GM12865 (cell line): ENCODE data around the gene NRCAM.

Experiments
- DNase-seq: peaks from one replicate; pipeline ENCODE4 v3.0.0; 2010; ENCODE audit warnings: low read depth
- H3K4me3 ChIP-seq: 2 replicates; pipeline ENCODE4 v1.5.1; 2011; ENCODE audit warnings: mild to moderate bottlenecking, low read depth, low read length, control low read depth
- CTCF ChIP-seq: IDR thresholded peaks from 2 replicates; pipeline ENCODE4 v1.5.1; 2011; ENCODE audit warnings: low read length, control low read depth, low read depth, inconsistent platforms; ENCODE audit not compliant: insufficient read depth; ENCODE audit errors: missing control alignments

NRCAM gene

GRCh38 chr7:108291791-108292440 lies 164.3 kb downstream of the NRCAM start:
- TF ChIP-seq CTCF = no peak

GRCh38 chr7:108291152-108291508 lies 165.1 kb downstream of the NRCAM start:
- DNase-seq = no peak
- TF ChIP-seq CTCF = no peak
- no peak overlapping the region for H3K4me3 ChIP-seq

More at GRCh38 chr7:108291791-108292440, 164.3 kb downstream of the NRCAM start:
- no peak for DNase-seq
- no peak overlapping the region for H3K4me3 ChIP-seq

GRCh38 chr7:108290459-108291151 lies 165.6 kb downstream of the NRCAM start:
- DNase-seq = no peak
- TF ChIP-seq CTCF = no peak
- H3K4me3 ChIP-seq = no peak overlapping the region

- no peak for DNase-seq
- no peak overlapping the region for H3K4me3 ChIP-seq
- no peak for TF ChIP-seq CTCF
Observed at GRCh38 chr7:108289852-108290251, 166.4 kb downstream of the NRCAM start.

GRCh38 chr7:108287857-108288256 lies 168.4 kb downstream of the NRCAM start:
- no peak for DNase-seq
- no peak for TF ChIP-seq CTCF

GRCh38 chr7:108286290-108286904 lies 169.8 kb downstream of the NRCAM start:
- H3K4me3 ChIP-seq = no peak overlapping the region
- no peak for DNase-seq
- TF ChIP-seq CTCF = no peak

More at GRCh38 chr7:108287857-108288256, 168.4 kb downstream of the NRCAM start:
- no peak overlapping the region for H3K4me3 ChIP-seq
